ENCODE measurements around the gene CTXN1. TPM values are rescaled to one million over a fixed set of nuclear protein-coding genes. Genes with fewer than 3 reads are reported as not detected.

The CTXN1 gene
- total and polyA plus RNA-seq, 2 donors (not counting 3 experiments of a cell fraction or from before 2014, with no cell fraction given): 16.0 to 27.6 TPM

DNA sequence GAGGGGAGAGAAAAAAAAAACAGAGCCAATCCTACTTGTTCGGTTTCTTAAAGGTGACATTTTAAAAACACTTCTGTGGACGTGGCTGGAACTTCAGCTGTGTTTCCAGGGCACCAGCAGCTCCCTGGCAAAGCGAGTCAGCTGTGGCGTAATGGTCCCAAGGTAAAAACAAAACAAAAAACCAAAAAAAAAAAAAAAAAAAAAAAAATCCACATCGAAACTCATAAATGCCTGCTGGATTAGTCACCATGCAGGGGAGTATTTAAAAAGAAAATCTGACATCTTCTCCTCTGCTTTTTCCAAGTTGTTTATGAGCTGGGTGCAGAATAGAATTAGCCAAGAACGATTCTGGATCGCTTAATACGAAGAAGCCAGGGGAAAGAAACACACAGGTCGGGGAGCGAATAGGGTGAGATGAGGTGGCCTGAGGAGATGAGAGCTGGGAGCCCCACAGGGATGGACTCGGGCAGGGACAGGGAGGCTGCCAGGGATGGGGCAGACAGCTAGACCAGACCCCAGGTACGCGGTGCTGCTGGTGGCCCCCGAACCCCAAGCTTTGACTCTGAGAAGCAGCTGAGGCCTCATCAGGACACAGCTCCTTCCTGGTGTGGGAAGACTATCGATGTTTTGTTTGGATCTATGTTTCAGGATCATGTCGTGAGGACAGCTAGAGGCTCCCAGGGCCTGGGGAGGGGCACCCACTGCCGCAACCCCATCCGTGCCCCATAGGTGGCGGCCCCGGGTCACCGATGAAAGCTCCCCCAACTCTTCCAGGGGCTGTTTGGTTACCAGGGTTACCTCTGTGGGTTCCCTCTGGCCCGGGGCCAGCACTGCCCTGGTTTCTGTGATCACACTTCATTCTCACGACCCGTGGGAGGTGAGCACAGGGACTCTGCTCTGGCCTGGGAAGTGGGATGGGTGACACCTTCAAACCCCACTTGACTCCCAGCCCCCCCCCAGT lies 3.1 kb upstream of the CTXN1 start:
- Histone ChIP-seq H3K27me3 (ENCODE audit: control insufficient read depth in 2 of 2, insufficient read depth in 2 of 2, low read length in 2 of 2) (no peaks in the 10 kb centered on the region), H2AFZ (ENCODE audit: low read depth, low read length) (no peak overlapping the region), H3K36me3 (ENCODE audit: control insufficient read depth in 2 of 2, extremely low read depth in 1 of 2, insufficient read depth in 2 of 2, low read length in 2 of 2) (peaks cover 2 to 33% of the 10 kb centered on the region in 2 experiments), H4K20me1 (replicated peaks; ENCODE audit: control insufficient read depth, extremely low read depth, insufficient read depth, low read length) (no peaks in the 10 kb centered on the region), H3K9me3 (replicated peaks; ENCODE audit: control insufficient read depth, insufficient read depth, low read length) (no peaks in the 10 kb centered on the region), H3K9me1 (replicated peaks; ENCODE audit: control insufficient read depth, extremely low read depth, insufficient read depth, low read length) (no peaks in the 10 kb centered on the region), H3K79me2 (ENCODE audit: control insufficient read depth, insufficient read depth, low read length) (no peaks in the 10 kb centered on the region), H3K27ac (ENCODE audit: insufficient read depth, low read depth, low read length) (peak overlapping the region; percentile 59), H3K9ac (replicated peaks; ENCODE audit: extremely low read depth, insufficient read depth, low read length) (peak overlapping the region; percentile 12), H3K4me3 (replicated peaks in 1 of 3; ENCODE audit: insufficient read depth in 1 of 3, low read depth in 1 of 3, low read length in 3 of 3) (no peak overlapping the region), H3K4me1 (ENCODE audit: control insufficient read depth, extremely low read depth, insufficient read depth, low read length) (peaks cover 17% of the 10 kb centered on the region), H3K4me2 (ENCODE audit: insufficient read depth, low read length) (peak overlapping the region; percentile 35)
- peak; percentile 65 for DNase-seq (ENCODE audit: low read depth, low spot score)
- TF ChIP-seq MYC (IDR thresholded peaks at IDR 0.05; ENCODE audit: low read depth, low read length): no peak
- no peak for TF ChIP-seq GATA2 (IDR thresholded peaks at IDR 0.05; ENCODE audit: insufficient read depth, insufficient read length, low read depth, low read length)
- TF ChIP-seq CTCF (IDR thresholded peaks at IDR 0.05; ENCODE audit: extremely low read depth in 1 of 2, insufficient read depth in 1 of 2, low read depth in 1 of 2, low read length in 2 of 2): peak; percentile 24 to 49
- TF ChIP-seq JUN (IDR thresholded peaks at IDR 0.05; ENCODE audit: borderline replicate concordance, insufficient read depth, insufficient read length, low read depth): peak; percentile 41
- TF ChIP-seq EZH2 (IDR thresholded peaks at IDR 0.05; ENCODE audit: borderline replicate concordance, low read depth, low read length, severe bottlenecking): no peak
- TF ChIP-seq FOS (IDR thresholded peaks at IDR 0.05; ENCODE audit: borderline replicate concordance, insufficient read depth, low read length): peak; percentile 70
- no peak for TF ChIP-seq POLR2AphosphoS5 (IDR thresholded peaks at IDR 0.05; ENCODE audit: insufficient read depth, low read depth, low read length)
- TF ChIP-seq, protein P1, sequence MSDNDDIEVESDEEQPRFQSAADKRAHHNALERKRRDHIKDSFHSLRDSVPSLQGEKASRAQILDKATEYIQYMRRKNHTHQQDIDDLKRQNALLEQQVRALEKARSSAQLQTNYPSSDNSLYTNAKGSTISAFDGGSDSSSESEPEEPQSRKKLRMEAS (IDR thresholded peaks at IDR 0.05; ENCODE audit: insufficient read depth, insufficient read length): no peak
- TF ChIP-seq POLR2A (IDR thresholded peaks at IDR 0.05; ENCODE audit: low read depth, low read length): no peak
- peak; percentile 81 for FAIRE-seq
- dilution Hi-C loops (cut with MboI; ENCODE audit: extremely low pct_ligation_motif_present, low sequenced_read_pairs): no loop called here
- ChIA-PET CTCF (interaction anchor here (0.6 to 3.9 kb wide), 15 partner anchors 9 to 575 kb away, joined by 3 to 41 read pairs (median 4); partner anchors contain the start of genes MAP2K7, SNAPC2 and TIMM44), POLR2A (interaction anchor here (0.7 to 1.4 kb wide), 3 partner anchors 9 to 155 kb away, joined by 4 to 21 read pairs (median 4); partner anchors contain the start of genes SNAPC2 and TIMM44)
- intact Hi-C loops (cut with micrococcal nuclease): loop anchor here (1.0 kb wide), 1 partner anchor 14 kb away; the partner anchor contains the start of gene TIMM44
- BruUV-seq (replicated peaks): no TSS peak
